ENCODE measurements around the gene DNMT1.

The DNMT1 gene

GRCh38 chr19:10095948-10096614 lies 98.7 kb downstream of the DNMT1 start:
- peak; percentile 85 to 86 for DNase-seq (ENCODE audit: low read depth in 2 of 2)

- no peak for DNase-seq (ENCODE audit: low read depth in 2 of 2)
Measured at GRCh38 chr19:10095622-10095947, 99.2 kb downstream of the DNMT1 start.

- no peak for DNase-seq (ENCODE audit: low read depth in 2 of 2)
Measured at GRCh38 chr19:10093295-10094186, 101.2 kb downstream of the DNMT1 start.

GRCh38 chr19:10092648-10093294 lies 102.0 kb downstream of the DNMT1 start:
- DNase-seq (ENCODE audit: low read depth in 2 of 2), result no peak

GRCh38 chr19:10091895-10092641 lies 102.7 kb downstream of the DNMT1 start:
- DNase-seq (ENCODE audit: low read depth in 2 of 2), result no peak

GRCh38 chr19:10091370-10091687 lies 103.4 kb downstream of the DNMT1 start:
- no peak for DNase-seq (ENCODE audit: low read depth in 2 of 2)

- no peak for DNase-seq (ENCODE audit: low read depth in 2 of 2)
Measured at GRCh38 chr19:10089801-10090375, 104.9 kb downstream of the DNMT1 start.

- no peak for DNase-seq (ENCODE audit: low read depth in 2 of 2)
Measured at GRCh38 chr19:10088949-10089554, 105.7 kb downstream of the DNMT1 start.

GRCh38 chr19:10087296-10088061 lies 107.3 kb downstream of the DNMT1 start:
- no peak for DNase-seq (ENCODE audit: low read depth in 2 of 2)

- DNase-seq (ENCODE audit: low read depth in 2 of 2), result peak in 1 of 2 donors; percentile 37
Measured at GRCh38 chr19:10086591-10087192, 108.1 kb downstream of the DNMT1 start.

- DNase-seq (ENCODE audit: low read depth in 2 of 2), result peak; percentile 77 to 79
Measured at GRCh38 chr19:10085641-10086590, 108.8 kb downstream of the DNMT1 start, which contains the start of gene SHFL. Gene SHFL (plus strand): TSS chr19:10086317. CDS start chr19:10086428, 111 bp downstream.

- no peak for DNase-seq (ENCODE audit: low read depth in 2 of 2)
Measured at GRCh38 chr19:10084803-10085202, 110.0 kb downstream of the DNMT1 start.

GRCh38 chr19:10083911-10084310 lies 110.8 kb downstream of the DNMT1 start:
- no peak for DNase-seq (ENCODE audit: low read depth in 2 of 2)

All from stimulated activated CD4-positive, alpha-beta T cell treated with anti-CD3 and anti-CD28 coated beads, Interleukin-1b, Interleukin-23, amount 100 ng/mL, for 4 hours (primary cell).